Aorta (tissue), 5 donors: Measurements from ENCODE around the gene TTYH3. TPM values are rescaled to one million over a fixed set of nuclear protein-coding genes. Genes with fewer than 3 reads are reported as not detected.

ENCODE experiments used
- ATAC-seq: fragments of 200-7000 bp; cut with Tn5 transposase; one replicate; pipeline ENCODE4 v1.9.1; 2022; ENCODE audit warnings: moderate library complexity; ENCODE audit not compliant: low FRiP score
- DNase-seq, 2 donors: peaks; one replicate each; pipeline ENCODE4 v3.0.0-alpha.2; 2020
- H3K27ac ChIP-seq, 2 donors: one replicate each; pipeline ENCODE4 v1.5.1; 2013; ENCODE audit warnings: low read length in 2 of 2, mild to moderate bottlenecking in 2 of 2, moderate library complexity in 2 of 2, control low read depth in 1 of 2, inconsistent platforms in 1 of 2, low read depth in 1 of 2
- H3K27me3 ChIP-seq, 2 donors: one replicate each; pipeline ENCODE4 v1.6.1; 2013; ENCODE audit warnings: control low read depth in 1 of 2, low read length in 1 of 2, mild to moderate bottlenecking in 1 of 2, moderate library complexity in 1 of 2; ENCODE audit not compliant: insufficient read depth in 2 of 2, control insufficient read depth in 1 of 2
- H3K36me3 ChIP-seq, 2 donors: one replicate each; pipeline ENCODE4 v1.6.1; 2013; ENCODE audit warnings: control low read depth in 1 of 2, low read length in 1 of 2, mild to moderate bottlenecking in 1 of 2; ENCODE audit not compliant: insufficient read depth in 2 of 2, control insufficient read depth in 1 of 2
- H3K4me1 ChIP-seq, 2 donors: one replicate each; pipeline ENCODE4 v1.6.1; 2013; ENCODE audit warnings: low read length in 2 of 2, control low read depth in 1 of 2, mild to moderate bottlenecking in 1 of 2, moderate library complexity in 1 of 2; ENCODE audit not compliant: insufficient read depth in 2 of 2, control insufficient read depth in 1 of 2
- H3K4me3 ChIP-seq, 2 donors: one replicate each; pipeline ENCODE4 v1.5.1; 2013; ENCODE audit warnings: low read length in 2 of 2, control low read depth in 1 of 2, mild to moderate bottlenecking in 1 of 2
- H3K9me3 ChIP-seq: one replicate; pipeline ENCODE4 v1.6.1; 2013; ENCODE audit warnings: mild to moderate bottlenecking, low read length; ENCODE audit not compliant: control insufficient read depth
- WGBS, 2 donors: extraction: QIAGEN DNeasy Blood & Tissue Kit; methylation state at CpG; one replicate each; pipeline ENCODE4 v1.1.7; 2013; 5-methylcytosine and 5-hydroxymethylcytosine counted together
- intact Hi-C, 2 donors: fragments of 100-400 bp; cut with DNase I; formaldehyde crosslinking; loops; one replicate each; pipeline versions ENCODE4 v1.14.2 to v1.15.0; 2022
- polyA plus RNA-seq, 2 donors: library from polyadenylated mRNA; stranded (reverse); fragments of 200-250 nt; gene quantifications; one replicate each; pipeline ENCODE4 v1.2.3, GENCODE V29; 2013
- total RNA-seq, 2 donors: library from RNA; stranded (reverse); fragmentation: NEBNext Ultra II Directional; extraction: Animal tissue kit (Norgen Biotek cat#: 25700); gene quantifications; one replicate each; pipeline ENCODE4 v1.2.1, GENCODE V29; 2021
- donor health status: healthy with polysubstance abuse.
- donor health status: Bipolar disorder and iron deficiency.
- donor health status: DM: no; HTN: no; CAD: no.
- donor health status: DM: no; HTN: no; CAD: no.
- donor health status: DM: yes; HTN: yes; CAD: no.

The TTYH3 gene
- total and polyA plus RNA-seq, 4 donors, result 10.5 to 79.9 (median 36.9) TPM

- no peaks in the 10 kb centered on the region for H3K36me3 ChIP-seq
- no peaks in the 10 kb centered on the region for H3K9me3 ChIP-seq
- DNase-seq (peak in 1 of 2 donors; percentile 79), ATAC-seq (no peak)
- H3K27me3 ChIP-seq, result no peaks in the 10 kb centered on the region
- H3K4me3 ChIP-seq, result no peak overlapping the region
- H3K27ac ChIP-seq, result no peak overlapping the region
- H3K4me1 ChIP-seq, result no peaks in the 10 kb centered on the region
- 93% methylated on average over 42 to 43 of the region's 43 CpGs for WGBS, 2 donors
- intact Hi-C loops, result loop anchor here in 1 of 2 donors (10.0 kb wide), 1 partner anchor 87 kb away; no protein-coding TSS in a partner anchor
Measured at GRCh38 chr7:2661602-2662272, 30.0 kb downstream of the TTYH3 start.

GRCh38 chr7:2662273-2663120, 30.7 kb downstream of the TTYH3 start:
- intact Hi-C loops, result loop anchor here in 1 of 2 donors (10.0 kb wide), 1 partner anchor 88 kb away; no protein-coding TSS in a partner anchor
- DNase-seq (no peak), ATAC-seq (no peak)
- WGBS, 2 donors, result 84 to 85% methylated on average over 33 of the region's 33 CpGs
- H3K4me1 ChIP-seq, result no peaks in the 10 kb centered on the region
- no peak overlapping the region for H3K27ac ChIP-seq
- H3K4me3 ChIP-seq, result no peak overlapping the region
- no peaks in the 10 kb centered on the region for H3K9me3 ChIP-seq
- H3K36me3 ChIP-seq, result no peaks in the 10 kb centered on the region
- no peaks in the 10 kb centered on the region for H3K27me3 ChIP-seq

GRCh38 chr7:2663121-2663886, 31.5 kb downstream of the TTYH3 start:
- no peaks in the 10 kb centered on the region for H3K4me1 ChIP-seq
- 79 to 82% methylated on average over 27 to 30 of the region's 30 CpGs for WGBS, 2 donors
- peak; percentile 78 for ATAC-seq
- no peaks in the 10 kb centered on the region for H3K9me3 ChIP-seq
- no peak overlapping the region for H3K4me3 ChIP-seq
- no peak overlapping the region for H3K27ac ChIP-seq
- H3K27me3 ChIP-seq, result no peaks in the 10 kb centered on the region
- peak in 1 of 2 donors; percentile 73 for DNase-seq
- H3K36me3 ChIP-seq, result no peaks in the 10 kb centered on the region
- intact Hi-C loops, result loop anchor here in 1 of 2 donors (10.0 kb wide), 1 partner anchor 89 kb away; no protein-coding TSS in a partner anchor

- Histone ChIP-seq H3K9me3 (no peaks in the 10 kb centered on the region), H3K4me3 (no peak overlapping the region), H3K36me3 (no peaks in the 10 kb centered on the region), H3K27me3 (no peaks in the 10 kb centered on the region), H3K4me1 (no peaks in the 10 kb centered on the region), H3K27ac (no peak overlapping the region)
- WGBS, 2 donors, result 64 to 72% methylated on average over 4 of the region's 4 CpGs
- ATAC-seq (no peak), DNase-seq (no peak)
- intact Hi-C loops, result loop anchor here in 1 of 2 donors (10.0 kb wide), 1 partner anchor 89 kb away; no protein-coding TSS in a partner anchor
Measured at GRCh38 chr7:2663960-2664359, 32.2 kb downstream of the TTYH3 start.

- ATAC-seq (no peak), DNase-seq (no peak)
- Histone ChIP-seq H3K36me3 (no peaks in the 10 kb centered on the region), H3K27me3 (no peaks in the 10 kb centered on the region), H3K9me3 (no peaks in the 10 kb centered on the region), H3K27ac (no peak overlapping the region), H3K4me1 (no peaks in the 10 kb centered on the region), H3K4me3 (no peak overlapping the region)
- WGBS, 2 donors, result 52 to 68% methylated on average over 29 to 33 of the region's 33 CpGs
- intact Hi-C loops, result loop anchor here in 1 of 2 donors (10.0 kb wide), 1 partner anchor 91 kb away; no protein-coding TSS in a partner anchor
Measured at GRCh38 chr7:2665359-2665791, 33.6 kb downstream of the TTYH3 start.

- H3K4me1 ChIP-seq, result no peaks in the 10 kb centered on the region
- H3K9me3 ChIP-seq, result no peaks in the 10 kb centered on the region
- ATAC-seq (no peak), DNase-seq (no peak)
- intact Hi-C loops, result loop anchor here in 1 of 2 donors (10.0 kb wide), 1 partner anchor 91 kb away; no protein-coding TSS in a partner anchor
- H3K4me3 ChIP-seq, result no peak overlapping the region
- no peaks in the 10 kb centered on the region for H3K27me3 ChIP-seq
- WGBS, 2 donors, result 72 to 81% methylated on average over 6 of the region's 6 CpGs
- no peak overlapping the region for H3K27ac ChIP-seq
- H3K36me3 ChIP-seq, result no peaks in the 10 kb centered on the region
Measured at GRCh38 chr7:2666155-2666554, 34.4 kb downstream of the TTYH3 start.

GRCh38 chr7:2666588-2667250, 34.9 kb downstream of the TTYH3 start:
- no peak overlapping the region for H3K4me3 ChIP-seq
- intact Hi-C loops, result loop anchor here in 1 of 2 donors (10.0 kb wide), 1 partner anchor 92 kb away; no protein-coding TSS in a partner anchor
- no peaks in the 10 kb centered on the region for H3K36me3 ChIP-seq
- no peaks in the 10 kb centered on the region for H3K27me3 ChIP-seq
- WGBS, 2 donors, result 79 to 80% methylated on average over 18 of the region's 18 CpGs
- DNase-seq (no peak), ATAC-seq (no peak)
- no peaks in the 10 kb centered on the region for H3K4me1 ChIP-seq
- H3K27ac ChIP-seq, result no peak overlapping the region
- no peaks in the 10 kb centered on the region for H3K9me3 ChIP-seq

GRCh38 chr7:2667843-2668242, 36.1 kb downstream of the TTYH3 start:
- Histone ChIP-seq H3K4me1 (no peaks in the 10 kb centered on the region), H3K9me3 (no peaks in the 10 kb centered on the region), H3K27ac (no peak overlapping the region), H3K27me3 (no peaks in the 10 kb centered on the region), H3K36me3 (no peaks in the 10 kb centered on the region), H3K4me3 (no peak overlapping the region)
- 59 to 72% methylated on average over 7 of the region's 7 CpGs for WGBS, 2 donors
- ATAC-seq, result no peak
- DNase-seq, result no peak
- intact Hi-C loops, result loop anchor here in 1 of 2 donors (10.0 kb wide), 1 partner anchor 93 kb away; no protein-coding TSS in a partner anchor
